Suprapubic skin (tissue), 4 donors: ENCODE measurements around the gene IL17RA. TPM values are rescaled to one million over a fixed set of nuclear protein-coding genes. Genes with fewer than 3 reads are reported as not detected.

ENCODE experiments used
- DNase-seq, 2 donors: peaks; one replicate each; pipeline ENCODE4 v3.0.0-alpha.2; 2019; ENCODE audit warnings: low spot score in 2 of 2
- H3K27ac ChIP-seq: fragments of 200-600 bp; sonication (generic); one replicate; pipeline ENCODE4 v1.5.1; 2019
- H3K27me3 ChIP-seq: fragments of 200-600 bp; sonication (generic); one replicate; pipeline ENCODE4 v1.5.1; 2019
- H3K36me3 ChIP-seq: fragments of 200-600 bp; sonication (generic); one replicate; pipeline ENCODE4 v1.5.1; 2019
- H3K4me1 ChIP-seq: fragments of 200-600 bp; sonication (generic); one replicate; pipeline ENCODE4 v1.5.1; 2019
- H3K4me3 ChIP-seq: fragments of 200-600 bp; sonication (generic); one replicate; pipeline ENCODE4 v1.5.1; 2019; ENCODE audit warnings: mild to moderate bottlenecking
- H3K9me3 ChIP-seq: fragments of 200-600 bp; sonication (generic); one replicate; pipeline ENCODE4 v1.5.1; 2019
- EP300 ChIP-seq: sonication (generic); formaldehyde crosslinking; IDR thresholded peaks from one replicate; pipeline ENCODE4 v1.6.1; 2017; ENCODE audit warnings: antibody characterized with exemption
- POLR2A ChIP-seq, 2 donors: fragments of 450-650 bp; IDR thresholded peaks; one replicate each; pipeline ENCODE4 v1.6.1; 2017; ENCODE audit warnings: antibody characterized with exemption in 2 of 2, mild to moderate bottlenecking in 2 of 2, moderate library complexity in 2 of 2
- POLR2AphosphoS5 ChIP-seq, 3 donors: sonication (generic); formaldehyde crosslinking; IDR thresholded peaks; one replicate each; pipeline ENCODE4 v1.6.1; 2017; ENCODE audit warnings: antibody characterized with exemption in 3 of 3
- WGBS: methylation state at CpG from one replicate; pipeline ENCODE4 v1.1.5; 2018; 5-methylcytosine and 5-hydroxymethylcytosine counted together
- total RNA-seq, 4 donors: library from RNA; depleted of rRNA; stranded (reverse); fragments of >200 nt; gene quantifications; one replicate each; pipeline ENCODE4 v1.1.0, GENCODE V29; 2016
- TF ChIP-seq, protein P1 (sequence below), 2 donors: fragments of 200-600 bp in 1 of 2; fragments of 450-650 bp in 1 of 2; sonication (generic) in 1 of 2; IDR thresholded peaks; one replicate each; pipeline ENCODE4 v1.5.1; 2016 to 2019; ENCODE audit warnings: antibody characterized with exemption in 2 of 2, mild to moderate bottlenecking in 1 of 2, moderate library complexity in 1 of 2

Gene IL17RA
- total RNA-seq, 4 donors from 2014 or later: 16.2 to 22.6 (median 21.4) TPM

DNA sequence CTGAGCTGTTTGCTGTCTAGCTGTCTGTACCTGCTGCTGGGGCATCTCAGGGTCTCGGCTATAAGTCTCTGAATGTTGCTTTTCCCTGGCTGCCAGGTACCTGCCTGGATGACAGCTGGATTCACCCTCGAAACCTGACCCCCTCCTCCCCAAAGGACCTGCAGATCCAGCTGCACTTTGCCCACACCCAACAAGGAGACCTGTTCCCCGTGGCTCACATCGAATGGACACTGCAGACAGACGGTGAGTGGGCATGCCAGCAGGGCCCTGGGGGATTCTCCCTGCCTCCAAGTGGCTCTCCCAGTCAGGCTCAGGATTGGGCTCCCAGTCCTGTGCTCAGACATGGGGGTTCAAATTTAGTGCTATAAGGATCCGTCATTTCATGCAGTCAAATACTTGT, 12.9 kb downstream of the IL17RA start:
- Histone ChIP-seq H3K27me3 (no peaks in the 10 kb centered on the region), H3K27ac (no peak overlapping the region), H3K4me3 (no peak overlapping the region), H3K36me3 (peaks cover 57% of the 10 kb centered on the region), H3K9me3 (no peaks in the 10 kb centered on the region), H3K4me1 (no peaks in the 10 kb centered on the region)
- DNase-seq: no peak
- no peak for TF ChIP-seq EP300
- no peak for TF ChIP-seq POLR2AphosphoS5 (IDR thresholded peaks at IDR 0.05)
- TF ChIP-seq, protein P1, sequence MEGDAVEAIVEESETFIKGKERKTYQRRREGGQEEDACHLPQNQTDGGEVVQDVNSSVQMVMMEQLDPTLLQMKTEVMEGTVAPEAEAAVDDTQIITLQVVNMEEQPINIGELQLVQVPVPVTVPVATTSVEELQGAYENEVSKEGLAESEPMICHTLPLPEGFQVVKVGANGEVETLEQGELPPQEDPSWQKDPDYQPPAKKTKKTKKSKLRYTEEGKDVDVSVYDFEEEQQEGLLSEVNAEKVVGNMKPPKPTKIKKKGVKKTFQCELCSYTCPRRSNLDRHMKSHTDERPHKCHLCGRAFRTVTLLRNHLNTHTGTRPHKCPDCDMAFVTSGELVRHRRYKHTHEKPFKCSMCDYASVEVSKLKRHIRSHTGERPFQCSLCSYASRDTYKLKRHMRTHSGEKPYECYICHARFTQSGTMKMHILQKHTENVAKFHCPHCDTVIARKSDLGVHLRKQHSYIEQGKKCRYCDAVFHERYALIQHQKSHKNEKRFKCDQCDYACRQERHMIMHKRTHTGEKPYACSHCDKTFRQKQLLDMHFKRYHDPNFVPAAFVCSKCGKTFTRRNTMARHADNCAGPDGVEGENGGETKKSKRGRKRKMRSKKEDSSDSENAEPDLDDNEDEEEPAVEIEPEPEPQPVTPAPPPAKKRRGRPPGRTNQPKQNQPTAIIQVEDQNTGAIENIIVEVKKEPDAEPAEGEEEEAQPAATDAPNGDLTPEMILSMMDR (IDR thresholded peaks at IDR 0.05): no peak
- no peak for TF ChIP-seq POLR2A (IDR thresholded peaks at IDR 0.05)
- WGBS: 96% methylated on average over 5 of the region's 6 CpGs

DNA sequence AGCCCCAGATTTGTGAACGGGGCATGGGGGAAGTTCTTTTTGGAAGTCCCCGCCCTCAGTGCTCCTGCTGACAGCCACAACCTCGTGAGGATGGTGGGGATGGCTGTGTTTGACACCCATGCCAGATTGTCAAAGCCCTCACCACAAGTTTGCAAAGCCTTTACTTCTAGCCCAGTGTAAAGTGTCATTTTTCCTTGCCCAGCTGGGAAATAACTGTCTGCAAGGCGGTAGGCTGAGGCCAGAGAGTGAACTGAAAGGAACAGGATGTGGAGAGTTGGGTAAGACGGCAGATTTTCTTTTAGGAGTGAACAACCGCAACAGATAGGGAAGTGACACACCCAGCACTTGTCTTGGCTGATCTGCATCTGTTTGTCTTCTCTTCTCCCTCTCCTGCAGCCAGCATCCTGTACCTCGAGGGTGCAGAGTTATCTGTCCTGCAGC, 13.6 kb downstream of the IL17RA start:
- Histone ChIP-seq H3K4me3 (no peak overlapping the region), H3K27ac (no peak overlapping the region), H3K36me3 (peaks cover 64% of the 10 kb centered on the region), H3K27me3 (no peaks in the 10 kb centered on the region), H3K4me1 (no peaks in the 10 kb centered on the region), H3K9me3 (no peaks in the 10 kb centered on the region)
- TF ChIP-seq POLR2A (IDR thresholded peaks at IDR 0.05) (no peak), EP300 (no peak), POLR2AphosphoS5 (IDR thresholded peaks at IDR 0.05) (no peak)
- TF ChIP-seq, protein P1 (IDR thresholded peaks at IDR 0.05): no peak
- WGBS: 62% methylated on average over 7 of the region's 7 CpGs
- DNase-seq: no peak

- Histone ChIP-seq H3K4me3 (no peak overlapping the region), H3K4me1 (no peaks in the 10 kb centered on the region), H3K9me3 (no peaks in the 10 kb centered on the region), H3K27ac (no peak overlapping the region), H3K27me3 (no peaks in the 10 kb centered on the region), H3K36me3 (peaks cover 83% of the 10 kb centered on the region)
- no peak for DNase-seq
- 82% methylated on average over 6 of the region's 6 CpGs for WGBS
- no peak for TF ChIP-seq EP300
- no peak for TF ChIP-seq POLR2A (IDR thresholded peaks at IDR 0.05)
- TF ChIP-seq POLR2AphosphoS5 (IDR thresholded peaks at IDR 0.05): no peak
- TF ChIP-seq, protein P1 (IDR thresholded peaks at IDR 0.05): no peak
Observed at GRCh38 chr22:17100621-17101020, 15.8 kb downstream of the IL17RA start.

- Histone ChIP-seq H3K9me3 (no peaks in the 10 kb centered on the region), H3K27ac (no peak overlapping the region), H3K4me3 (no peak overlapping the region), H3K27me3 (no peaks in the 10 kb centered on the region), H3K4me1 (no peaks in the 10 kb centered on the region), H3K36me3 (peaks cover 93% of the 10 kb centered on the region)
- TF ChIP-seq POLR2A (IDR thresholded peaks at IDR 0.05) (no peak), EP300 (no peak), POLR2AphosphoS5 (IDR thresholded peaks at IDR 0.05) (no peak)
- TF ChIP-seq, protein P1 (IDR thresholded peaks at IDR 0.05): no peak
- 93% methylated on average over 14 of the region's 14 CpGs for WGBS
- DNase-seq: no peak
Observed at GRCh38 chr22:17101475-17102296, 16.9 kb downstream of the IL17RA start.

DNA sequence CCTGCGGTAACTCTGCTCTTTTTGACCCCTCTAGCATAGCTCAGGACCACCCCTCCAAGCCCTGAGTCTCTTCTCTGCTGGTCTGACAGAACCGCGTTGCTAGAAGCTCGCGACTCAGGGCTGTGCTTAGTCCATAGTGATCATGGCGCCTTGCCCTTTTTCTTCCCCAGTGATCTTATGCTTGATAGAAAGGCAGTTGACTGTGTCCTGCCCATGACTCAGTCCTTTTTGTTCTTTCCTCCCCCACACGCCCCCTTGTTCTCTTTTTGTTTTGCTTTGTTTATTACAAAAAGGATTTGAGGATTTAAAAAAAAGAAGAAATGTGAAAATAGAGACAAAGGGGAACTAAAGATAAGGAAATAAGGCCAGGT, 17.5 kb downstream of the IL17RA start:
- no peaks in the 10 kb centered on the region for H3K9me3 ChIP-seq
- no peak for TF ChIP-seq POLR2A (IDR thresholded peaks at IDR 0.05)
- no peak for TF ChIP-seq POLR2AphosphoS5 (IDR thresholded peaks at IDR 0.05)
- no peak for TF ChIP-seq EP300
- TF ChIP-seq, protein P1 (IDR thresholded peaks at IDR 0.05): no peak
- no peak for DNase-seq
- H3K4me3 ChIP-seq: no peak overlapping the region
- no peaks in the 10 kb centered on the region for H3K27me3 ChIP-seq
- no peaks in the 10 kb centered on the region for H3K4me1 ChIP-seq
- no peak overlapping the region for H3K27ac ChIP-seq
- 88% methylated on average over 7 of the region's 7 CpGs for WGBS
- H3K36me3 ChIP-seq: peaks cover 96% of the 10 kb centered on the region
